ENCODE data around the gene MTHFD2L. TPM values are rescaled to one million over a fixed set of nuclear protein-coding genes. Genes with fewer than 3 reads are reported as not detected.
"Not testable (repeated sequence)": the region's sequence is repeated elsewhere in the genome, so short reads cannot be mapped to it uniquely, and the experiment has no call there.

MTHFD2L gene
- polyA plus RNA-seq, 3 donors: 4.3 to 7.0 (median 4.8) TPM

- H4K20me1 ChIP-seq (ENCODE audit: insufficient read depth, low read length); H3K4me1 Mint-ChIP-seq; H3K4me2 ChIP-seq (replicated peaks; ENCODE audit: extremely low read depth, low read length, poor library complexity, severe bottlenecking); H3K27me3 ChIP-seq (ENCODE audit: control insufficient read depth in 2 of 2, insufficient read depth in 2 of 2, low read length in 2 of 2); H3K36me3 ChIP-seq (replicated peaks in 1 of 2; ENCODE audit: control insufficient read depth in 1 of 2, insufficient read depth in 2 of 2, low read length in 2 of 2); H3K9ac ChIP-seq (ENCODE audit: insufficient read depth, low read length, poor library complexity, severe bottlenecking); H3K9me3 ChIP-seq (replicated peaks in 1 of 2; ENCODE audit: control insufficient read depth in 1 of 2, insufficient read depth in 1 of 2, low read length in 2 of 2); H3K27ac ChIP-seq (ENCODE audit: low read depth in 1 of 2, low read length in 2 of 2); DNase-seq; H2AFZ ChIP-seq (ENCODE audit: insufficient read depth, low read depth, low read length, poor library complexity, severe bottlenecking); H3K4me3 ChIP-seq (replicated peaks in 1 of 3; ENCODE audit: low read depth in 2 of 3, low read length in 3 of 3); H3K36me3 Mint-ChIP-seq; H3K4me3 Mint-ChIP-seq; H3K27ac Mint-ChIP-seq; H3K4me1 ChIP-seq (ENCODE audit: control insufficient read depth in 1 of 2, insufficient read depth in 2 of 2, low read length in 2 of 2); H3K27me3 Mint-ChIP-seq (ENCODE audit: low read depth in 3 of 3); H3K79me2 ChIP-seq (ENCODE audit: insufficient read depth, low read length): not testable (repeated sequence)
- intact Hi-C loops (cut with micrococcal nuclease): loop anchor here in 1 of 2 donors (10.0 kb wide), 1 partner anchor 477 kb away; no protein-coding TSS in a partner anchor
- H3K9me3 Mint-ChIP-seq: peaks cover 2 to 16% (median 6%) of the 10 kb centered on the region in 7 donors
Measured at GRCh38 chr4:74132188-74132587, 25.7 kb upstream of the MTHFD2L start.

- H3K36me3 Mint-ChIP-seq: no peaks in the 10 kb centered on the region
- peaks cover 3% of the 10 kb centered on the region for H3K4me1 Mint-ChIP-seq
- DNase-seq: no peak
- H3K4me3 Mint-ChIP-seq: no peak overlapping the region
- Histone ChIP-seq H3K4me3 (replicated peaks in 1 of 3; ENCODE audit: low read depth in 2 of 3, low read length in 3 of 3) (no peak overlapping the region), H2AFZ (ENCODE audit: insufficient read depth, low read depth, low read length, poor library complexity, severe bottlenecking) (no peak overlapping the region), H3K9me3 (replicated peaks in 1 of 2; ENCODE audit: control insufficient read depth in 1 of 2, insufficient read depth in 1 of 2, low read length in 2 of 2) (no peaks in the 10 kb centered on the region), H3K4me2 (replicated peaks; ENCODE audit: extremely low read depth, low read length, poor library complexity, severe bottlenecking) (no peak overlapping the region), H3K36me3 (replicated peaks in 1 of 2; ENCODE audit: control insufficient read depth in 1 of 2, insufficient read depth in 2 of 2, low read length in 2 of 2) (no peaks in the 10 kb centered on the region), H3K4me1 (ENCODE audit: control insufficient read depth in 1 of 2, insufficient read depth in 2 of 2, low read length in 2 of 2) (no peaks in the 10 kb centered on the region), H3K27me3 (ENCODE audit: control insufficient read depth in 2 of 2, insufficient read depth in 2 of 2, low read length in 2 of 2) (no peaks in the 10 kb centered on the region), H3K27ac (ENCODE audit: low read depth in 1 of 2, low read length in 2 of 2) (no peak overlapping the region), H4K20me1 (ENCODE audit: insufficient read depth, low read length) (no peaks in the 10 kb centered on the region), H3K9ac (ENCODE audit: insufficient read depth, low read length, poor library complexity, severe bottlenecking) (no peak overlapping the region), H3K79me2 (ENCODE audit: insufficient read depth, low read length) (no peaks in the 10 kb centered on the region)
- no peaks in the 10 kb centered on the region for H3K27me3 Mint-ChIP-seq (ENCODE audit: low read depth in 3 of 3)
- H3K27ac Mint-ChIP-seq: no peak overlapping the region
- WGBS (ENCODE audit: insufficient coverage): no CpG with 5 or more reads among the region's 1 CpG
- TF ChIP-seq CTCF (IDR thresholded peaks at IDR 0.05): no peak
- peaks cover 2 to 16% (median 6%) of the 10 kb centered on the region in 7 donors for H3K9me3 Mint-ChIP-seq
- intact Hi-C loops (cut with micrococcal nuclease): loop anchor here in 1 of 2 donors (10.0 kb wide), 1 partner anchor 478 kb away; no protein-coding TSS in a partner anchor
Measured at GRCh38 chr4:74132944-74133343, 25.0 kb upstream of the MTHFD2L start.

All from CD14-positive monocyte (primary cell).